Astrocyte of the cerebellum (primary cell): ENCODE measurements around the gene TNN.

Experiments
- DNase-seq: peaks from one replicate; pipeline ENCODE4 v3.0.0-alpha.2; 2011; ENCODE audit warnings: low read depth
- H3K4me3 ChIP-seq: 2 replicates; pipeline ENCODE4 v1.5.1; 2011; ENCODE audit warnings: mild to moderate bottlenecking, low read depth, low read length, moderate library complexity
- CTCF ChIP-seq: IDR thresholded peaks from 2 replicates; pipeline ENCODE4 v1.5.1; 2012; ENCODE audit warnings: low read length, low read depth, moderate library complexity, mild to moderate bottlenecking; ENCODE audit errors: missing control alignments
- in situ Hi-C: cut with HindIII; loops from 2 replicates; pipeline ENCODE4 v1.10.0; 2017; ENCODE audit warnings: low sequenced_read_pairs

The TNN gene

GRCh38 chr1:175045097-175045496 is 22.5 kb upstream of the TNN start:
- no peak overlapping the region for H3K4me3 ChIP-seq
- in situ Hi-C loops, result no loop called here
- DNase-seq, result no peak
- no peak for TF ChIP-seq CTCF

DNA sequence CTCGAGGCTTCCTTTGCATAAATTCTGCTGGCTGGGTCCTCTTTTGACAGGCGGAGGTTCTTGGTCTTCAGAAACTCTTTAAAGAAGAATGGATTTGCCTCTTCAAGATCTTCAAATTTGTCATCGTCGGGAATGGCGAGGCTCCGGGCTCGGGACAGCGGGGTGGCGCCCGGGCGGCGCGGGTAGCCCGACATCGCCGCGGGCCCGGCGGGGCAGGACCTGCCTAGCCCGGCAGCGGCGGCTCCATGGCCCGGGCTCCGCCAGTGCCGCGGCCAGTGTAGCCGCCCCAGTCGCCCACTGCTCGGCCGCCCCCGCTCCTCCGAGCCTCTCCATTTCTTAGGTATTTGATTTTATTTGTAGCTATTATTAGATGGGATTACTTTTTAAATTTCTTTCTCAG is 22.1 kb upstream of the TNN start:
- no peak for TF ChIP-seq CTCF
- in situ Hi-C loops, result no loop called here

DNA sequence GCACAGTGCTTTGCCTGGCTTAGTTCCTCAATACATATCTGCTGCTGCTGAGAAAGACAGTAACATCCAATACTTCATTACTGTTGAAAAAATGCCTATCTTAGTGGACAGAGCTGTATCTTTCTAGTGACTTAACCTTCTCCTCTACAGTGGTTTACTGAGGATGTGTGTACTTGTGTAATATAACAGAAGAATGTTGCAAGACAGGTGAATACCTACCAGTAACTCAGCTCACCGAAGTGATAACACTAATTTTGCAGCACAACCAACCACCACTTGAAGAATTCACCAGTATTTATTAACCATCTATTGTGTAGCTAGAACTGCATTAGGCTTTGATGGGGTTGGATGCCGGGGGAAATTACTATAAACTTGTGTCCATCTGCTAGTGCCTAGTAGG is 16.6 kb upstream of the TNN start:
- in situ Hi-C loops, result no loop called here
- no peak for DNase-seq
- H3K4me3 ChIP-seq, result no peak overlapping the region
- TF ChIP-seq CTCF, result no peak

More for the DNA sequence above, 22.1 kb upstream of the TNN start:
- H3K4me3 ChIP-seq, result no peak overlapping the region
- DNase-seq, result no peak

DNA sequence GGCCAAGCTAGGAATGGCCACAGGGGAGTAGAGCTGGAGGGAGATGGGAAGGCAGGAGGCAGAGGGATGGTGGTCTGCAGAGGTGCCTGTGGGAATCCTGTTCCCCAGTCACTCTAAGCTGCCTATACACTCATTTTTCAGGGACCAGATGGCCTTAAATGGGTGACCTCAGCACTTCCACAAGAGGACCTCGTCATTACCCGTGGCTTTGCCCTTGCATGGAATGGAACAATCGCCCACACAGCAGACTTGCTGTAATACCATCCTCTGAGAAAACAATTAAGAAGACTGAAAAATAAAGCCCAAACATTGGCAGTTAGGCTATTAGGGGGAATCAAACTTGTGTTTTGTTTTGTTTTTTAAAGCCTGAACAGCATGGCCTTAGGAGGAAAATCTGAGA is 12.9 kb upstream of the TNN start:
- in situ Hi-C loops, result no loop called here

GRCh38 chr1:175062339-175062738 is 5.3 kb upstream of the TNN start:
- no peak for TF ChIP-seq CTCF
- no peak overlapping the region for H3K4me3 ChIP-seq
- in situ Hi-C loops, result no loop called here
- no peak for DNase-seq

More for the DNA sequence above, 12.9 kb upstream of the TNN start:
- no peak overlapping the region for H3K4me3 ChIP-seq
- DNase-seq, result no peak
- TF ChIP-seq CTCF, result no peak

DNA sequence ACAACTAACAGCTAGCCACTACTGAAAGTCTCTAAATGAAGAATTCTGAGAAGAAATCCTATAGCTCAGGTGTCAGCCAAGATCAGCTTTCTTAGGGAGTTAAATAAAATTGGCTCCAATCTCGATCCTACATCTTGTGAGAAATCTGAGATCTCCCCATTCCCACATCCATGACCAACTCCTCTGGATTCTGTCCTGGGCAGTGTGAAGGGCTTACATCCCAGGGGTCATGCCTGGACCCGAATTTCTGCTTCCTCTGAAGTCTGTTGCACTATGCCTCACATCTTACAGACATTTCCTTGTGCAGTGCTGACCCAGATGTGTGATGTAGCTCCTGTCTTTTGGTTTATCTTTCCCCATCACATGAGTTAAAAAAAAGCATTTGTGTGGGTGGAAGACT is 4.8 kb upstream of the TNN start:
- TF ChIP-seq CTCF, result no peak
- in situ Hi-C loops, result no loop called here
- no peak for DNase-seq
- no peak overlapping the region for H3K4me3 ChIP-seq

GRCh38 chr1:175070818-175071217 is 3.2 kb downstream of the TNN start:
- no peak overlapping the region for H3K4me3 ChIP-seq
- no peak for TF ChIP-seq CTCF
- in situ Hi-C loops, result no loop called here
- no peak for DNase-seq
